HCT116 (cell line): ENCODE results near the gene ENOX1. TPM values are rescaled to one million over a fixed set of nuclear protein-coding genes. Genes with fewer than 3 reads are reported as not detected.

Experiments used
- ATAC-seq: fragments of 200-7000 bp; cut with Tn5 transposase; 2 replicates; pipeline ENCODE4 v1.9.1; 2020; ENCODE audit warnings: mild to moderate bottlenecking, moderate library complexity
- BruUV-seq: library from RNA; stranded (reverse); fragments of 400-500 nt; replicated peaks from 2 replicates; lab custom pipeline; 2021; lab: Mats Ljungman, UMichigan
- CTCF ChIA-PET: fragments of 300-600 bp; sonication (Branson Sonifier 250); formaldehyde crosslinking; loops from one replicate; lab custom pipeline; 2021; ENCODE audit warnings: antibody characterized with exemption; lab: Charles Lee
- POLR2A ChIA-PET: fragments of 300-600, 350-600 bp; sonication (Branson Sonifier 250); formaldehyde crosslinking; loops from one replicate; lab custom pipeline; 2021; ENCODE audit warnings: antibody characterized with exemption; lab: Charles Lee
- RAD21 ChIA-PET, 2 experiments: fragments of 300-600 bp; sonication (Branson Sonifier 250); formaldehyde crosslinking; loops; one replicate each; lab custom pipeline; 2023; ENCODE audit warnings: low total read pairs in 2 of 2; ENCODE audit not compliant: uncharacterized antibody in 2 of 2, unreplicated experiment in 2 of 2, low non-redundant PET in 1 of 2; lab: Charles Lee
- DNase-seq: peaks from one replicate; pipeline ENCODE4 v3.0.0-alpha.2; 2010; ENCODE audit warnings: low read depth, low spot score
- H2AFZ ChIP-seq: fragments of 200-600 bp; shearing (Covaris generic), sonication (generic); 2 replicates; pipeline ENCODE4 v1.6.1; 2017; ENCODE audit warnings: low read depth, mixed run types, mixed read lengths, antibody characterized with exemption, low read length; ENCODE audit not compliant: poor library complexity, severe bottlenecking
- H3K27ac ChIP-seq: 2 replicates; pipeline ENCODE4 v1.5.1; 2012; ENCODE audit warnings: low read depth, low read length
- H3K27me3 ChIP-seq: fragments of 200-600 bp; sonication (generic); 2 replicates; pipeline ENCODE4 v1.6.1; 2016; ENCODE audit warnings: mixed run types, low read length, mixed read lengths; ENCODE audit not compliant: insufficient read depth
- H3K36me3 ChIP-seq, 2 experiments: fragments of 200-500 bp in 1 of 2; fragments of 200-600 bp in 1 of 2; sonication (Bioruptor generic) in 1 of 2; sonication (generic) in 1 of 2; 2 replicates each; pipeline versions ENCODE4 v1.5.1 to v1.6.1; 2014 to 2016; ENCODE audit warnings: low read length in 2 of 2, inconsistent platforms in 1 of 2, mixed read lengths in 1 of 2, mixed run types in 1 of 2; ENCODE audit not compliant: insufficient read depth in 2 of 2, control insufficient read depth in 1 of 2
- H3K4me1 ChIP-seq, 2 experiments: fragments of 200-600 bp in 1 of 2; sonication (generic) in 1 of 2; 2 replicates each; pipeline versions ENCODE4 v1.5.1 to v1.6.1; 2012 to 2017; ENCODE audit warnings: low read length in 2 of 2, inconsistent platforms in 1 of 2, mild to moderate bottlenecking in 1 of 2, mixed read lengths in 1 of 2, mixed run types in 1 of 2, moderate library complexity in 1 of 2; ENCODE audit not compliant: insufficient read depth in 2 of 2, control insufficient read depth in 1 of 2
- H3K4me2 ChIP-seq: fragments of 200-600 bp; sonication (generic); 2 replicates; pipeline ENCODE4 v1.6.1; 2017; ENCODE audit warnings: mixed run types, low read length, mixed read lengths
- H3K4me3 ChIP-seq, 2 experiments: fragments of 200-600 bp in 1 of 2; sonication (generic) in 1 of 2; replicated peaks in 1 of 2; 2 replicates each; pipeline ENCODE4 v1.5.1; 2011 to 2016; ENCODE audit warnings: low read length in 2 of 2, control low read depth in 1 of 2, low read depth in 1 of 2, mild to moderate bottlenecking in 1 of 2, mixed read lengths in 1 of 2, mixed run types in 1 of 2
- H3K79me2 ChIP-seq: fragments of 200-600 bp; sonication (generic); 2 replicates; pipeline ENCODE4 v1.6.1; 2017; ENCODE audit warnings: mild to moderate bottlenecking, mixed run types, low read length, moderate library complexity, mixed read lengths; ENCODE audit not compliant: insufficient read depth
- H3K9ac ChIP-seq: fragments of 200-600 bp; sonication (generic); 2 replicates; pipeline ENCODE4 v1.6.1; 2016; ENCODE audit warnings: low read length, mixed read lengths
- H3K9me2 ChIP-seq: fragments of 200-600 bp; sonication (generic), shearing (Covaris generic); 2 replicates; pipeline ENCODE4 v1.6.1; 2017; ENCODE audit warnings: mixed run types, mild to moderate bottlenecking, moderate library complexity; ENCODE audit not compliant: insufficient read depth
- H3K9me3 ChIP-seq, 2 experiments: fragments of 200-500 bp in 1 of 2; fragments of 200-600 bp in 1 of 2; sonication (Bioruptor generic) in 1 of 2; sonication (generic) in 1 of 2; 2 replicates each; pipeline ENCODE4 v1.6.1; 2014 to 2017; ENCODE audit warnings: low read length in 2 of 2, mixed read lengths in 2 of 2, inconsistent platforms in 1 of 2, low read depth in 1 of 2, mild to moderate bottlenecking in 1 of 2, mixed run types in 1 of 2, moderate library complexity in 1 of 2; ENCODE audit not compliant: control insufficient read depth in 1 of 2, insufficient read depth in 1 of 2
- H4K20me1 ChIP-seq: fragments of 200-600 bp; sonication (generic), shearing (Covaris generic); 2 replicates; pipeline ENCODE4 v1.6.1; 2017; ENCODE audit warnings: mixed run types, mild to moderate bottlenecking, moderate library complexity; ENCODE audit not compliant: insufficient read depth
- CBX3 ChIP-seq: IDR thresholded peaks from 2 replicates; pipeline ENCODE4 v1.6.1; 2012; ENCODE audit warnings: low read depth
- EZH2 ChIP-seq: fragments of 200-600 bp; sonication (generic); IDR thresholded peaks from 2 replicates; pipeline ENCODE4 v1.6.1; 2017; ENCODE audit warnings: antibody characterized with exemption, mixed run types
- EZH2phosphoT487 ChIP-seq: fragments of 200-600 bp; IDR thresholded peaks from 2 replicates; pipeline ENCODE4 v1.6.1; 2018; ENCODE audit warnings: antibody characterized with exemption, borderline replicate concordance
- JUND ChIP-seq: IDR thresholded peaks from 2 replicates; pipeline ENCODE4 v1.6.1; 2012
- POLR2A ChIP-seq: IDR thresholded peaks from 2 replicates; pipeline ENCODE4 v1.7.0; 2011; ENCODE audit warnings: borderline replicate concordance; ENCODE audit not compliant: insufficient read depth, insufficient read length; ENCODE audit errors: extremely low read depth
- POLR2AphosphoS5 ChIP-seq: IDR thresholded peaks from 2 replicates; pipeline ENCODE4 v1.6.1; 2011; ENCODE audit warnings: mild to moderate bottlenecking, low read depth, low read length, moderate library complexity
- RAD21 ChIP-seq: IDR thresholded peaks from 2 replicates; pipeline ENCODE4 v1.6.1; 2012; ENCODE audit warnings: low read depth, mild to moderate bottlenecking
- SP1 ChIP-seq: IDR thresholded peaks from 2 replicates; pipeline ENCODE4 v1.6.1; 2012; ENCODE audit warnings: low read depth
- ZFX ChIP-seq: fragments of 450-650 bp; IDR thresholded peaks from 2 replicates; pipeline ENCODE4 v1.6.1; 2017
- intact Hi-C: fragments of 100-400 bp; cut with micrococcal nuclease; formaldehyde crosslinking; loops from 2 replicates; pipeline ENCODE4 v1.10.0; 2022
- total RNA-seq: library from RNA; stranded (reverse); gene quantifications from one replicate; pipeline ENCODE4 v1.2.1, GENCODE V29; 2021; ENCODE audit not compliant: unreplicated experiment
- TF ChIP-seq, protein P1 (sequence below): IDR thresholded peaks from 2 replicates; pipeline ENCODE4 v1.6.1; 2011; ENCODE audit warnings: mild to moderate bottlenecking, low read length, moderate library complexity; ENCODE audit not compliant: insufficient replicate concordance; ENCODE audit errors: extremely low read depth
- TF ChIP-seq, protein P2 (sequence below): IDR thresholded peaks from 2 replicates; pipeline ENCODE4 v1.6.1; 2012; ENCODE audit warnings: low read depth
- TF ChIP-seq, protein P3 (sequence below), 3 experiments: fragments of 200-600 bp in 1 of 3; sonication (generic) in 1 of 3; IDR thresholded peaks in 2 of 3; conservative IDR thresholded peaks in 1 of 3; 2 replicates each; pipeline ENCODE4 v1.5.1; 2012 to 2017; ENCODE audit warnings: low read depth in 2 of 3, low read length in 2 of 3, antibody characterized with exemption in 1 of 3, borderline replicate concordance in 1 of 3, control low read depth in 1 of 3, mild to moderate bottlenecking in 1 of 3, mixed read lengths in 1 of 3, mixed run types in 1 of 3, moderate library complexity in 1 of 3; ENCODE audit not compliant: insufficient read depth in 1 of 3
- TF ChIP-seq, protein P4 (sequence below): IDR thresholded peaks from 2 replicates; pipeline ENCODE4 v1.6.1; 2012

ENOX1 gene
- total RNA-seq, 1 experiment from 2014 or later = 4.5 TPM

DNA sequence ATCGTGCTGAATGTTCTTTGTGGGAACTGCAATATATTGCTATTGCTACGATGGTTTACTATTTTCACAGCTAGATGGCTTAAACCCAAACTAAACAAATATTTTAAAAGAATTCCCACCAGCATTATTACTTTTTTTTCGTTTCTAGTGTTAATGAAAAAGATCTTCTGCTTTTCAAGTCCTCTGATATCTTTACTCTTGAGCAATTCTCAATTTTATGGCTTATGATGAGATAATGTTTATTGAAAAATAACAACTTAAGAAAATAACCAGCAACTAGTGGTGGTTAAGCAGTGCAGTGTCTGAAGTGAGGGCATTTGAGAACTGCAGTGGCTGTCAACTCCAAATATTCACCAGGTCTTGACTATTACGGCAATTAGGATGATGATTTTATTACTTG is 360.4 kb downstream of the ENOX1 start:
- no peak overlapping the region for H3K4me3 ChIP-seq
- DNase-seq (no peak), ATAC-seq (no peak)
- H3K9me2 ChIP-seq = no peaks in the 10 kb centered on the region
- TF ChIP-seq JUND (no peak), CBX3 (no peak), SP1 (no peak), POLR2A (no peak), POLR2AphosphoS5 (no peak), RAD21 (no peak), ZFX (no peak), EZH2phosphoT487 (no peak), EZH2 (no peak)
- TF ChIP-seq, protein P1, sequence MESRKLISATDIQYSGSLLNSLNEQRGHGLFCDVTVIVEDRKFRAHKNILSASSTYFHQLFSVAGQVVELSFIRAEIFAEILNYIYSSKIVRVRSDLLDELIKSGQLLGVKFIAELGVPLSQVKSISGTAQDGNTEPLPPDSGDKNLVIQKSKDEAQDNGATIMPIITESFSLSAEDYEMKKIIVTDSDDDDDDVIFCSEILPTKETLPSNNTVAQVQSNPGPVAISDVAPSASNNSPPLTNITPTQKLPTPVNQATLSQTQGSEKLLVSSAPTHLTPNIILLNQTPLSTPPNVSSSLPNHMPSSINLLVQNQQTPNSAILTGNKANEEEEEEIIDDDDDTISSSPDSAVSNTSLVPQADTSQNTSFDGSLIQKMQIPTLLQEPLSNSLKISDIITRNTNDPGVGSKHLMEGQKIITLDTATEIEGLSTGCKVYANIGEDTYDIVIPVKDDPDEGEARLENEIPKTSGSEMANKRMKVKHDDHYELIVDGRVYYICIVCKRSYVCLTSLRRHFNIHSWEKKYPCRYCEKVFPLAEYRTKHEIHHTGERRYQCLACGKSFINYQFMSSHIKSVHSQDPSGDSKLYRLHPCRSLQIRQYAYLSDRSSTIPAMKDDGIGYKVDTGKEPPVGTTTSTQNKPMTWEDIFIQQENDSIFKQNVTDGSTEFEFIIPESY = no peak
- TF ChIP-seq, protein P2, sequence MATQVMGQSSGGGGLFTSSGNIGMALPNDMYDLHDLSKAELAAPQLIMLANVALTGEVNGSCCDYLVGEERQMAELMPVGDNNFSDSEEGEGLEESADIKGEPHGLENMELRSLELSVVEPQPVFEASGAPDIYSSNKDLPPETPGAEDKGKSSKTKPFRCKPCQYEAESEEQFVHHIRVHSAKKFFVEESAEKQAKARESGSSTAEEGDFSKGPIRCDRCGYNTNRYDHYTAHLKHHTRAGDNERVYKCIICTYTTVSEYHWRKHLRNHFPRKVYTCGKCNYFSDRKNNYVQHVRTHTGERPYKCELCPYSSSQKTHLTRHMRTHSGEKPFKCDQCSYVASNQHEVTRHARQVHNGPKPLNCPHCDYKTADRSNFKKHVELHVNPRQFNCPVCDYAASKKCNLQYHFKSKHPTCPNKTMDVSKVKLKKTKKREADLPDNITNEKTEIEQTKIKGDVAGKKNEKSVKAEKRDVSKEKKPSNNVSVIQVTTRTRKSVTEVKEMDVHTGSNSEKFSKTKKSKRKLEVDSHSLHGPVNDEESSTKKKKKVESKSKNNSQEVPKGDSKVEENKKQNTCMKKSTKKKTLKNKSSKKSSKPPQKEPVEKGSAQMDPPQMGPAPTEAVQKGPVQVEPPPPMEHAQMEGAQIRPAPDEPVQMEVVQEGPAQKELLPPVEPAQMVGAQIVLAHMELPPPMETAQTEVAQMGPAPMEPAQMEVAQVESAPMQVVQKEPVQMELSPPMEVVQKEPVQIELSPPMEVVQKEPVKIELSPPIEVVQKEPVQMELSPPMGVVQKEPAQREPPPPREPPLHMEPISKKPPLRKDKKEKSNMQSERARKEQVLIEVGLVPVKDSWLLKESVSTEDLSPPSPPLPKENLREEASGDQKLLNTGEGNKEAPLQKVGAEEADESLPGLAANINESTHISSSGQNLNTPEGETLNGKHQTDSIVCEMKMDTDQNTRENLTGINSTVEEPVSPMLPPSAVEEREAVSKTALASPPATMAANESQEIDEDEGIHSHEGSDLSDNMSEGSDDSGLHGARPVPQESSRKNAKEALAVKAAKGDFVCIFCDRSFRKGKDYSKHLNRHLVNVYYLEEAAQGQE = no peak
- TF ChIP-seq, protein P3, sequence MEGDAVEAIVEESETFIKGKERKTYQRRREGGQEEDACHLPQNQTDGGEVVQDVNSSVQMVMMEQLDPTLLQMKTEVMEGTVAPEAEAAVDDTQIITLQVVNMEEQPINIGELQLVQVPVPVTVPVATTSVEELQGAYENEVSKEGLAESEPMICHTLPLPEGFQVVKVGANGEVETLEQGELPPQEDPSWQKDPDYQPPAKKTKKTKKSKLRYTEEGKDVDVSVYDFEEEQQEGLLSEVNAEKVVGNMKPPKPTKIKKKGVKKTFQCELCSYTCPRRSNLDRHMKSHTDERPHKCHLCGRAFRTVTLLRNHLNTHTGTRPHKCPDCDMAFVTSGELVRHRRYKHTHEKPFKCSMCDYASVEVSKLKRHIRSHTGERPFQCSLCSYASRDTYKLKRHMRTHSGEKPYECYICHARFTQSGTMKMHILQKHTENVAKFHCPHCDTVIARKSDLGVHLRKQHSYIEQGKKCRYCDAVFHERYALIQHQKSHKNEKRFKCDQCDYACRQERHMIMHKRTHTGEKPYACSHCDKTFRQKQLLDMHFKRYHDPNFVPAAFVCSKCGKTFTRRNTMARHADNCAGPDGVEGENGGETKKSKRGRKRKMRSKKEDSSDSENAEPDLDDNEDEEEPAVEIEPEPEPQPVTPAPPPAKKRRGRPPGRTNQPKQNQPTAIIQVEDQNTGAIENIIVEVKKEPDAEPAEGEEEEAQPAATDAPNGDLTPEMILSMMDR (IDR thresholded peaks at IDR 0.05 in 2 of 3, conservative IDR thresholded peaks at IDR 0.05 in 1 of 3; ENCODE audit: borderline replicate concordance in 1 of 3, insufficient read depth in 1 of 3, low read depth in 2 of 3, low read length in 2 of 3) = no peak
- TF ChIP-seq, protein P4, sequence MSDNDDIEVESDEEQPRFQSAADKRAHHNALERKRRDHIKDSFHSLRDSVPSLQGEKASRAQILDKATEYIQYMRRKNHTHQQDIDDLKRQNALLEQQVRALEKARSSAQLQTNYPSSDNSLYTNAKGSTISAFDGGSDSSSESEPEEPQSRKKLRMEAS = no peak
- no peak overlapping the region for H2AFZ ChIP-seq
- no peaks in the 10 kb centered on the region for H3K36me3 ChIP-seq
- ChIA-PET POLR2A (no interaction called here), CTCF (no interaction called here), RAD21 (no interaction called here)
- no peak overlapping the region for H3K9ac ChIP-seq
- H4K20me1 ChIP-seq = no peaks in the 10 kb centered on the region
- no peaks in the 10 kb centered on the region for H3K4me1 ChIP-seq
- no TSS peak for BruUV-seq
- H3K27me3 ChIP-seq = peaks cover 5% of the 10 kb centered on the region; the same call in 1 of the 2 replicates
- no peaks in the 10 kb centered on the region for H3K79me2 ChIP-seq
- intact Hi-C loops = no loop called here
- no peak overlapping the region for H3K27ac ChIP-seq
- no peaks in the 10 kb centered on the region for H3K9me3 ChIP-seq
- H3K4me2 ChIP-seq = no peak overlapping the region
